SK-N-SH (cell line): ENCODE results near the gene UBD. TPM values are rescaled to one million over a fixed set of nuclear protein-coding genes. Genes with fewer than 3 reads are reported as not detected.

Source experiments
- CTCF ChIA-PET: fragments of 300-600, 350-600 bp; formaldehyde crosslinking; extraction: SDS; loops from one replicate; lab custom pipeline; 2021; lab: Yijun Ruan, JAX
- POLR2A ChIA-PET: fragments of 350-600 bp; sonication (Branson Sonifier 250); formaldehyde crosslinking; extraction: SDS; loops from one replicate; lab custom pipeline; 2020; ENCODE audit warnings: antibody characterized with exemption, inconsistent platforms; lab: Yijun Ruan, JAX
- DNase-seq: peaks from one replicate; pipeline ENCODE4 v3.0.0; 2012
- H2AFZ ChIP-seq: fragments of 200-600 bp; sonication (generic); 2 replicates; pipeline ENCODE4 v1.8.1; 2016; ENCODE audit warnings: antibody characterized with exemption, mild to moderate bottlenecking, low read depth
- H3F3A ChIP-seq: fragments of 200-600 bp; sonication (generic); replicated peaks from 2 replicates; pipeline ENCODE3; 2016; ENCODE audit warnings: antibody characterized with exemption, mild to moderate bottlenecking; ENCODE audit not compliant: insufficient read depth
- H3K27ac ChIP-seq, 2 experiments: fragments of 200-500 bp in 1 of 2; fragments of 200-600 bp in 1 of 2; sonication (Bioruptor generic) in 1 of 2; sonication (generic), shearing (Covaris generic) in 1 of 2; 2 replicates each; pipeline versions ENCODE4 v1.5.1 to v1.6.1; 2014 to 2016; ENCODE audit warnings: low read depth in 2 of 2, inconsistent platforms in 1 of 2, low read length in 1 of 2, mild to moderate bottlenecking in 1 of 2, mixed read lengths in 1 of 2
- H3K27me3 ChIP-seq: fragments of 200-600 bp; sonication (generic), shearing (Covaris generic); 2 replicates; pipeline ENCODE4 v1.6.1; 2016; ENCODE audit warnings: mixed run types; ENCODE audit not compliant: insufficient read depth
- H3K36me3 ChIP-seq, 2 experiments: fragments of 200-500 bp in 1 of 2; fragments of 200-600 bp in 1 of 2; sonication (Bioruptor generic) in 1 of 2; sonication (generic) in 1 of 2; replicated peaks in 1 of 2; 2 replicates each; pipeline versions ENCODE3 to v1.5.1; 2014 to 2016; ENCODE audit warnings: low read length in 1 of 2, mild to moderate bottlenecking in 1 of 2; ENCODE audit not compliant: insufficient read depth in 2 of 2, control insufficient read depth in 1 of 2
- H3K4me1 ChIP-seq, 2 experiments: fragments of 200-500 bp in 1 of 2; fragments of 200-600 bp in 1 of 2; sonication (Bioruptor generic) in 1 of 2; sonication (generic), shearing (Covaris generic) in 1 of 2; 2 replicates each; pipeline versions ENCODE4 v1.5.1 to v1.6.1; 2014 to 2016; ENCODE audit warnings: low read depth in 1 of 2, low read length in 1 of 2, mixed run types in 1 of 2; ENCODE audit not compliant: insufficient read depth in 2 of 2, control insufficient read depth in 1 of 2
- H3K4me2 ChIP-seq: fragments of 200-600 bp; sonication (generic), shearing (Covaris generic); 2 replicates; pipeline ENCODE4 v1.6.1; 2017; ENCODE audit warnings: mixed run types
- H3K4me3 ChIP-seq, 2 experiments: fragments of 200-500 bp in 1 of 2; fragments of 200-600 bp in 1 of 2; sonication (Bioruptor generic) in 1 of 2; sonication (generic), shearing (Covaris generic) in 1 of 2; 2 replicates each; pipeline versions ENCODE4 v1.5.1 to v1.8.1; 2014 to 2016; ENCODE audit warnings: low read depth in 2 of 2, inconsistent platforms in 1 of 2, low read length in 1 of 2, mild to moderate bottlenecking in 1 of 2, mixed read lengths in 1 of 2, moderate library complexity in 1 of 2
- H3K79me2 ChIP-seq: fragments of 200-600 bp; sonication (generic); 2 replicates; pipeline ENCODE4 v1.8.1; 2017; ENCODE audit warnings: mild to moderate bottlenecking; ENCODE audit not compliant: insufficient read depth
- H3K9ac ChIP-seq: fragments of 200-600 bp; sonication (generic); 2 replicates; pipeline ENCODE4 v1.6.1; 2017; ENCODE audit warnings: mixed run types
- H3K9me2 ChIP-seq: fragments of 200-600 bp; sonication (generic); 2 replicates; pipeline ENCODE4 v1.6.1; 2017; ENCODE audit warnings: mixed run types
- H3K9me3 ChIP-seq: fragments of 200-600 bp; sonication (generic); 2 replicates; pipeline ENCODE4 v1.6.1; 2017; ENCODE audit warnings: mixed run types, mild to moderate bottlenecking, moderate library complexity
- H4K20me1 ChIP-seq: fragments of 200-600 bp; sonication (generic); 2 replicates; pipeline ENCODE4 v1.6.1; 2017; ENCODE audit warnings: mild to moderate bottlenecking, mixed run types; ENCODE audit not compliant: insufficient read depth
- CHD2 ChIP-seq: fragments of 150-350 bp; IDR thresholded peaks from 2 replicates; pipeline ENCODE4 v1.6.1; 2018; ENCODE audit warnings: low read length; ENCODE audit not compliant: partially characterized antibody
- ELF1 ChIP-seq: IDR thresholded peaks from 2 replicates; pipeline ENCODE4 v1.4.0; 2012
- EZH2phosphoT487 ChIP-seq: fragments of 200-600 bp; sonication (generic); IDR thresholded peaks from 2 replicates; pipeline ENCODE4 v1.6.1; 2017; ENCODE audit warnings: low read depth, mixed run types, mild to moderate bottlenecking, antibody characterized with exemption, moderate library complexity, borderline replicate concordance
- MEF2A ChIP-seq: IDR thresholded peaks from 2 replicates; pipeline ENCODE4 v1.4.0; 2012; ENCODE audit warnings: low read depth, borderline replicate concordance
- MXI1 ChIP-seq: IDR thresholded peaks from 2 replicates; pipeline ENCODE4 v1.6.1; 2012; ENCODE audit warnings: mild to moderate bottlenecking, low read depth, low read length, improper control_type of control experiment
- NRF1 ChIP-seq: IDR thresholded peaks from 2 replicates; pipeline ENCODE4 v1.6.1; 2012; ENCODE audit warnings: low read depth, mild to moderate bottlenecking, low read length
- POLR2AphosphoS5 ChIP-seq: IDR thresholded peaks from 2 replicates; pipeline ENCODE4 v1.6.1; 2012; ENCODE audit warnings: low read depth, low read length
- RCOR1 ChIP-seq: fragments of 150-350 bp; IDR thresholded peaks from 2 replicates; pipeline ENCODE4 v1.6.1; 2017; ENCODE audit warnings: antibody characterized with exemption, low read length
- RFX5 ChIP-seq: IDR thresholded peaks from 2 replicates; pipeline ENCODE4 v1.6.1; 2012; ENCODE audit warnings: mild to moderate bottlenecking, improper control_type of control experiment, low read length
- RXRA ChIP-seq: IDR thresholded peaks from 2 replicates; pipeline ENCODE4 v1.4.0; 2012; ENCODE audit warnings: low read depth, mild to moderate bottlenecking, borderline replicate concordance
- SIN3A ChIP-seq: IDR thresholded peaks from 2 replicates; pipeline ENCODE4 v1.6.1; 2012; ENCODE audit warnings: low read depth, mild to moderate bottlenecking, low read length, moderate library complexity, borderline replicate concordance
- TAF1 ChIP-seq: IDR thresholded peaks from 2 replicates; pipeline ENCODE4 v1.6.1; 2012; ENCODE audit warnings: low read depth, mild to moderate bottlenecking, low read length, moderate library complexity, borderline replicate concordance
- WGBS: methylation state at CpG from one replicate; pipeline ENCODE4 v1.1.6; 2017; ENCODE audit warnings: low lambda C conversion rate; 5-methylcytosine and 5-hydroxymethylcytosine counted together
- polyA plus RNA-seq, 3 experiments: library from polyadenylated mRNA; depleted of rRNA; stranded (reverse); fragments of >200 nt; gene quantifications; 2 replicates each; pipeline ENCODE4 v1.2.3, GENCODE V29; 2012
- TF ChIP-seq, protein P1 (sequence below): IDR thresholded peaks from 2 replicates; pipeline ENCODE4 v1.4.0; 2012; ENCODE audit warnings: low read depth

The UBD gene
- polyA plus RNA-seq, 1 of the 3 experiments (the other 2 are of a cell fraction) = not detected

DNA sequence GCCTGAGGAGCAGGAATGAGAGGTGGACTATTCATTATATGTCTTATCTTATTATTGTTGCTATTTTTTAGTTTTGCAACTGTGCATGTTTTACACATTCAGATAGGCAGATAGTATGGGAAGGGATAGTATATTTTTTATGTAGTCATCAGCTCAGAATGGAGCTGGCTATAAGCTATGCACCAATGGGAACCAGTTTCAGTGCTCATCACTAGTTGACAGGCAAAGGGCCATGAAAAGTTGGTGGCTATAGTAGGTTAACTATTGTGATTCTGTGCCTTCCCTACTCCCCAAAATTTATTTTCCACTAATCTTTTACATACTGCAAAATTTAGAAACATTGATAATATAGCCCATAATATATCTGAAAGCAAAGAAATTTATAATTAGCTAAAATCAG lies 5.3 kb upstream of the UBD start:
- H4K20me1 ChIP-seq = no peaks in the 10 kb centered on the region

GRCh38 chr6:29563435-29563965 lies 4.0 kb upstream of the UBD start:
- no peak overlapping the region for H3K9ac ChIP-seq
- POLR2A ChIA-PET = no interaction called here
- no peak overlapping the region for H3K4me2 ChIP-seq
- H3K27me3 ChIP-seq = peaks cover 36% of the 10 kb centered on the region; the same call in 1 of the 2 replicates
- H4K20me1 ChIP-seq = no peaks in the 10 kb centered on the region
- H3K9me2 ChIP-seq = no peaks in the 10 kb centered on the region
- no peak overlapping the region for H3K27ac ChIP-seq
- no peaks in the 10 kb centered on the region for H3K79me2 ChIP-seq
- CTCF ChIA-PET = no interaction called here
- WGBS = 12% methylated on average over 3 of the region's 3 CpGs
- H3K9me3 ChIP-seq = no peaks in the 10 kb centered on the region
- no peak overlapping the region for H2AFZ ChIP-seq
- no peaks in the 10 kb centered on the region for H3K4me1 ChIP-seq
- no peak for DNase-seq
- no peaks in the 10 kb centered on the region for H3K36me3 ChIP-seq
- TF ChIP-seq POLR2AphosphoS5 = no peak
- no peak for TF ChIP-seq ELF1
- TF ChIP-seq SIN3A = no peak
- TF ChIP-seq TAF1 = no peak
- TF ChIP-seq RFX5 = no peak
- TF ChIP-seq EZH2phosphoT487 = no peak
- TF ChIP-seq, protein P1, sequence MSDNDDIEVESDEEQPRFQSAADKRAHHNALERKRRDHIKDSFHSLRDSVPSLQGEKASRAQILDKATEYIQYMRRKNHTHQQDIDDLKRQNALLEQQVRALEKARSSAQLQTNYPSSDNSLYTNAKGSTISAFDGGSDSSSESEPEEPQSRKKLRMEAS = no peak
- TF ChIP-seq RXRA = no peak
- TF ChIP-seq CHD2 = no peak
- no peak for TF ChIP-seq MXI1
- TF ChIP-seq RCOR1 = no peak
- H3F3A ChIP-seq = no peaks in the 10 kb centered on the region
- H3K4me3 ChIP-seq = no peak overlapping the region

More for the DNA sequence above, 5.3 kb upstream of the UBD start:
- Histone ChIP-seq H3K4me1 (no peaks in the 10 kb centered on the region), H2AFZ (no peak overlapping the region), H3K4me3 (no peak overlapping the region), H3K27ac (no peak overlapping the region), H3K9me3 (no peaks in the 10 kb centered on the region), H3K9ac (no peak overlapping the region), H3F3A (no peaks in the 10 kb centered on the region), H3K4me2 (no peak overlapping the region), H3K79me2 (no peaks in the 10 kb centered on the region), H3K36me3 (no peaks in the 10 kb centered on the region), H3K27me3 (peaks cover 44% of the 10 kb centered on the region; the same call in 1 of the 2 replicates), H3K9me2 (no peaks in the 10 kb centered on the region)
- DNase-seq = no peak
- ChIA-PET POLR2A (no interaction called here), CTCF (no interaction called here)
- no peak for TF ChIP-seq MEF2A
- peak; percentile 93 for TF ChIP-seq RFX5
- no peak for TF ChIP-seq NRF1
